Tongue (tissue), 2 donors: ENCODE measurements around the gene APLN. TPM values are rescaled to one million over a fixed set of nuclear protein-coding genes. Genes with fewer than 3 reads are reported as not detected.

Experiments
- DNase-seq: peaks from one replicate; pipeline ENCODE4 v3.0.0-alpha.2; 2015
- total RNA-seq: library from RNA; depleted of rRNA; stranded (reverse); fragments of >200 nt; gene quantifications from one replicate; pipeline ENCODE4 v1.2.3, GENCODE V29; 2014

Gene APLN
- total RNA-seq, 1 donor from 2014 or later = 6.9 TPM

DNA sequence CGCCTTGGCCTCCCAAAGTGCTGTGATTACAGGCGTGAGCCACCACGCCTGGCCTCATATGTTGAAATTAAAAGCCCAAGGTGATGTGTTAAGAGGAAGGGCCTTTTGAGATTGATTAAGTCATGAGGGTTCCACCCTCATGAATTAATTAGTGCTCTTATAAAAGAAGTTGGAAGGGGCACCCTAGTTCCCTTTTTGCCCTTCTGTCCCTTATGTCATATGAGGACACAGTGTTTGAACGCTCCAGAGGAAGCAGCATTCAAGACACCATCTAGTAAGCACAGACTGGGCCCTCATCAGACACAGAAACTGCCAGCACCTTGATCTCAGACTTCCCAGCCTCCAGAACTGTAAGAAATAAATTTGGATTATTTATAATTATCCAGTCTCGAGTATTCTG, 5.1 kb upstream of the APLN start:
- no peak for DNase-seq

DNA sequence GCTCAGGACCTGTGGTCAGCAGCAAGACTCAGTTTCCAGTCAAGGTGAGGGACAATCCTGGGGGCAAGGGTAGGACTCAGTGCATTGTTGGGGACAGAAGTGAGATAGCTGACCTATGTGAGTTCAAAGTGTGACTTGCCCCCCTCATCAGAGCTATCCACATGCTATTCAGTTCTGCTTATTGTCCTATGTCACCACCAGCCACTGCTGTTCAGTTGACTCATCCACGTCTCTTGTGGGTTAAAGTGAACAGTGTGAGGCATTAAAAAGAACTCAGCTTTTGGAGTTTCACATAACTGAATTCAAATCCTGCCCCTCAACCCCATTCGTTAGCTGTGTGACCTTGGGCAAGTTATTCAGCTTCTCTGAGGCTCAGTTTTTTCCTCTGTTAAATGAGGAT, 4.4 kb upstream of the APLN start:
- DNase-seq = no peak

DNA sequence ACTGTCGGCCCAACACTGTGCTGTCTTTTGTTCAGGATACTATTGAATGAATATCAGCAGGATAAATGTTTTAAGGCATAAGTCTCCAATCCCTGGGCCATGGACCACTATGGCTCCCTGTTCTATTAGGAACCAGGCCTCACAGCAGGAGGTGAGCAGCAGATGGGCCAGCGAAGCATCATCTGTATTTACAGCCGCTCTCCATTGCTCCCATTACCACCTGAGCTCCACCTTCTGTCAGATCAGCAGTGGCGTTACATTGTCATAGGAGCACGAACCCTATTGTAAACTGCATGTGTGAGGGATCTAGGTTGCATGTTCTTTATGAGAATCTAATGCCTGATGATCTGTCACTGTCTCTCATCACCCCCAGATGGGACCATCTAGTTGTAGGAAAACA, 3.7 kb upstream of the APLN start:
- no peak for DNase-seq

DNA sequence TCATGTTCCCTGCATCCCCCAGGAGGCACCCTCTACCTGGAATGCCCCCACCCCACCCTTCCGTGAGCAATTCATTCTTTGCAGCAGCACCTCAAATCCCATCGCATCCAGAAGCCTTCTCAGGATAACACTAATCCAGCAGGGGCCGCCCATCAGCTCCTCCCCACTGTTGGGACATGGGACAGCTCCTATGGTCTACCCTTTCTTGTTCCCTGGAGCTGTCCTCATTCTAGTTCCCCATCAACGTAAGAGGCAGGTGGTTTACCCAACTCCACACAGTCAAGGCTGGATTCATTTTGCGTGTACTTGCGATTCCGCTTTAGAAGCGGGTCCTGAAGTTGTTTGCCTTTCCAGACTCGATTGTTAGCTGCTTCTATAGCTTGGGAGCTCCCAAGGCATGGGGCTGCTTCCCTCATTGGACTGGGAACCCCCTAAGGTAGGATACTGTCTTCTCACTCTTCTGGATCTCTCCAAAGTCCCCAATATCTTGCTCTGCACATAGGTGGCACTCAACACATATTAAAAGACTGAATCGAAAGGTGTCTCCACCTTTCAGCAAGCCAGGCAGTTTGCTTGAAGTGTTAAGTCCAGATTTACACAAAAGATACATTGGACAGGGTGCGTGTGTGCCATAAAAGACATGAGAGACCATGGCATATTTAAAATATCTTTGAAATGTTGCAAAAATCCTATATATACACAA, 942 bp upstream of the APLN start:
- no peak for DNase-seq

DNA sequence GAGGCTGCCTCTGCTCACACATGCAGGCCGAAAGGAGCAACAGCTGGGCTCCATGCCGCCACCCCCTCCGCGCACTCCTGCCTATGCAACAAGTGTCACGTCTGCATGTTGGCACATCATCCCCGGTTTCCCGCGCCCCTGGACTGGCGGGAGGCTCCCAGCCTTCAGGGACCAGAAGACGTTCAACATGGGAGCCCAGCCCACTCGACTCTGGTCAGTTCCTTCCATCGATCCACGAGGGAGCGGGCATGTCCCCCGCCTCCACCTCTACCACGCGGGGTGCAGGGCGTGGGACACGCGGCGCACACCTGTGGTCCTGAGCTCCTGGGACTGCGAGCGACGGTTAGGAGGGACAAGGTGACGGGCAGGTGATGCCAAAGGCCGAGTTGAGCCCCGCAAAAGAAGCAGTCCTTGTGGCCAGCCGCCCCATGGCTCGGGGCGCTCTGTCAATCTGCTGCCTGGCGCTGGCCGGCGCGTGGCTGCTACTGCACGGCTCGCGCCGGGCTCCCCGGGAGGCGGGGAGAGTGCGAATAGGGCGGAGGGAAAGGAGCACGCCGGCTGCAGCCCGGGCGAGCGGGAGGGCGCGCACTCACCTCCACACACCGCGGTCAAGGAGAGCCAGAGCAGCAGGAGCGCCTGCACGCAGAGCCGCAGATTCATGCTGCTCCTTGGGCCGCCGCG, 645 bp downstream of the APLN start:
- no peak for DNase-seq

DNA sequence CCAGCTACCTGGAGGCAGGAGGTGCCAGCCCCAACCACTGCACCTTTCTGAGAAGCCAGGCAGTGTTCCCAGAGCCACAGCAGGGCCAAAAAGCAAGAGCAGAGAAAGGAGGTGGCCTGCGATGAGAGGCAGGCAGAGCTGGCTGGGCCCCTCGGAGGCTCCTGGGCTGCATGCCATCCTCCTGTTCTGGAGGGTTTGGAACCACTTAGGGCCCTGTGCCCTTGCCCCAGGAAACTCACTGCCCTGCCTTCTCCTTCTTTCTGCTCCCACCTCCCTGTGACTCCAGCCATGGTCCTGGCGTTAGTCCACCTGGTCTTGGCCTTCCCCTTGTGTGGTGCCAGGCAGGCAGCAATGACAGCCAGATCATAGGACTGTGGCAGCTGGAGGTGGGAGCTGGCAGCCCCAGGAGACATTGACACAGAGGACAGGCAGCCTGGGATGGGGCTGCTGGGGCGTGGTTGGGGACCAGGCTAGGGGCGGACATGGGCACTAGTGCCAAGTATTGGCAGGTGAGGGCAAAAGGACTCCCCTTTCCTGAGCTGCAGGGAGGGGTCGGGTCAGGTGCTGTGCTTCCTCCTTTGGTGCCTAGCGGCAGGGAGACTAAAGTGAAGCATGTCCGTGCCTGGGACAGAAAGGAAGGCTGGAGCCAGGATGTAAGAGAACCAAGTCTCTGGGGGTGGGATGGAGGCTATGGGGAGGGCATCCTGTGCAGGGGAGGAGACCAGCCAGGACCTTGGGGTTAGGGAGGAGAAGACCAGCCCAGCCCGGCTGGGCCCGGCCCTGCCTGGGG, 1.4 kb downstream of the APLN start:
- DNase-seq = no peak

GRCh38 chrX:129652565-129653169, 2.1 kb downstream of the APLN start:
- DNase-seq = no peak

GRCh38 chrX:129651756-129652564, 2.8 kb downstream of the APLN start:
- DNase-seq = no peak

- no peak for DNase-seq
Observed at GRCh38 chrX:129650821-129651510, 3.8 kb downstream of the APLN start.

GRCh38 chrX:129650183-129650689, 4.5 kb downstream of the APLN start:
- no peak for DNase-seq

DNA sequence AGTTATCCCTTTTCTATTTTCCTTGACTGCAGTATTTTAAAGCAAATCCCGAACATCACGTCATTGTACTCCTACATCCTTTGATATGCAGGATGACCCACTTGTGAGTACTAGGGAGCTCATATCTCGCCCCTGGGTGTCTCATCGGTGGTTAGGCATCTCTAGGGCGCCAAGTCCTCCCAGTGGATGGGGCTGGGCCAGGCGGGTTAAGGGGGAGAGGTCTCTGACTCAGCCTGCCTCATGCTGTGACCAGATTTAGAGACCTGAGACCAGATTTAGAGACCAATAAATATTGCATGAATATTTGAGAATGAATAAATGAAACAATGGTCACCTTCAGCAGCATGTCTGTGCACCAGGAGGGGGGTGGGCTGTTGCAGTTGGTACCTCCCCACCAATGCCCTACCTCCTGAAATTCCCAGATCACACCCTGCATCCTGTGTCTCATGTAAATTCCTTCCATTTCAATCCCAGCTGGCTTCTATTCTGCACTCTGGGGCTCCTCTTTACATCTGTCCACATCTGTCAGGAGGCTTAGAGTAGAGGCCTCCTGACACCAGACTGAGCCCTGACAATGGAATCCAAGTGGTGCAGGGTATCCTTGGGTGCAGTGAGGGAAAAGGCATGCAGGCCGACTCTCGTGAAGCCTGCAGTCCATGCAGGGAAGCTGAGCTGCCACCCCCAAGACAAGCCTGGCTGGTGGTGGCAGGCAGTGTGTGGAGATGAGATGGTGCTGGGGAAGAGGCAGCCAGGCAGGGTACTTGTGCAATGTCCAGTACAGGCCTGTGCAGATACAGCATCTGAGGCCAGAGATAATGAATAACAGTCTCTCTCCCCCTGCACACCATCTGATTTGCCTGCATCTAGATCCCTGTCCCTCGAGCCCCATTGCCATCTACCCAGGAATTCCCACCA, 5.2 kb downstream of the APLN start:
- DNase-seq = no peak

DNA sequence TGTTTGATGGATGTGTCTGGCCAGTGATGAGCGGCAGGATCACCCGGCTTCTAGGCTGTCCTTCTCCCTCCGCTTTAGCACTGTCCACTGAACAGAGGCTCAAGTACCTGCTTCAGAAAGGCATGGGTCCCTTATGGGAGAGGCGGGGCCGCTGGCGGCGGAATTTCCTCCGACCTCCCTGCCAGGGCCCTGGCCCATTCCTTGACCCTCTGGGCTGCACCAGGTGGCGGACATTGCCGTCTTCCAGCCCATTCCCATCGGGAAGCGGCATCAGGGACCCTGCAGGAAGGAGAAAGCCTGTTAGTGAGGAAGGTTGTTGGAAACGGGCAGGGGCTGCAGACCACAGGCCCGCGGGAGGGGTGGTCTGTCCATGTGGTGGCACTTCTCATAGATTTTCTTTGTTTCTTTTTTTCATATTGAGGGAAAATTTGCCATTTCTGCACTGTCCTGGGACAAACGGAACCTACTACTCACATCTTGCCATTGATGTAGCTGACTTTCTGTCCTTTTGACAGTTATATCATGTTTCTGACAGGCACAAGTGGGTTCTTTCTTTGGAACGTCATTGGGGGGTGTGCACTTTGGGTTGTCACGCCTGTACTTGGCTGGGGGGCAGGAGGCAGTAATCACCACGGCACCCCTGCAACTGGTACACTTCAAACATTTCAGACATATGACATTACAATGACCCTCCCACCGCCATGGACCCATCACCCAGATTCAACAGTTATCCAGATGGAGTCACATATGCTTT, 6.1 kb downstream of the APLN start:
- no peak for DNase-seq

DNA sequence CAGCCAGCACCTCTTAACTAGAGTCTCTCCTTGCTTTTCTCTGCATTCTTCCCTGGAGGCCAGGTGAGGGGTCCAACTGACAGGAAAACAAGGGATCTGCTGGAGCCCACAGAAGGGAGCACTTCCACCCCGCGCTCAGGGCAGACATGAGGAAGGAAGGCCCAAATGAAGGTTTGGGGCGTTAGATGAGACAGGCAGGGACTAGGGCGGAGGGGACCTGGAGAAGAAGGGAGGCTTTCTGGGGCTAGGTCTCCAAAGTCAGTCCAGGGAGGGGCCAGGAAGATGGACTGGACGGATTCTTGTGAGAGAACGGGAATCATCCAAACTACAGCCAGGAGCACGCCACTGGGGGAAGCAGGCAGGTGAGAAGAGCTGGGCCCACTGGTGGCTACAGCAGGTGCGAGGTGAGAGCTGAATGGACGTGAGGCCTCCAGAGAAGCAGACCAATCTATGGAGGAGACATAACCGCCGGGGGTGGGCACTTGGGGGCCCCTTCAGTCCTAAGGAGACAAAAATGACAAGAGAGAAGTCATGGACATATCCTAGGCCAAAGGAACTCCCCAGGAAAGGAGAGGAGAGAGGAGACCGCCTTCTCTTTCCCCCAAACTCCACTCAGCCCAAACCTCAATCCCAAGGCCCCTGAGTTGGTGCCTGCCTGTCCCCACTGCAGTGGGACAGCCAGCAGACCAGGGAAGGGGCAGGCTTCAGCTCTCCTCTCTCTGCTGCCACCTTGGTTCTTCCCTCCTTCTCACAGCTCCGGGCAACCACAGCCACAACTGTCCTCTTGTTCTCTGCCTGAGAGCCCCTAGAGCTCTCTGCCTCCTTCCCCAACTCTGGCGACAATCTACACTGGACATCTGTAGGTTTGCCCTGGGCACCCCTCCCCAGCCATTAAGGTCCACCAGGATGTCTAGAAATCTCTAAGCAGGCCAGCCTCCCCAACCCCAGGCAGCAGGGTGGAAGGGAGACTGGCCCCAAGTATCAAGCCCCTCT, 7.0 kb downstream of the APLN start:
- DNase-seq = no peak

DNA sequence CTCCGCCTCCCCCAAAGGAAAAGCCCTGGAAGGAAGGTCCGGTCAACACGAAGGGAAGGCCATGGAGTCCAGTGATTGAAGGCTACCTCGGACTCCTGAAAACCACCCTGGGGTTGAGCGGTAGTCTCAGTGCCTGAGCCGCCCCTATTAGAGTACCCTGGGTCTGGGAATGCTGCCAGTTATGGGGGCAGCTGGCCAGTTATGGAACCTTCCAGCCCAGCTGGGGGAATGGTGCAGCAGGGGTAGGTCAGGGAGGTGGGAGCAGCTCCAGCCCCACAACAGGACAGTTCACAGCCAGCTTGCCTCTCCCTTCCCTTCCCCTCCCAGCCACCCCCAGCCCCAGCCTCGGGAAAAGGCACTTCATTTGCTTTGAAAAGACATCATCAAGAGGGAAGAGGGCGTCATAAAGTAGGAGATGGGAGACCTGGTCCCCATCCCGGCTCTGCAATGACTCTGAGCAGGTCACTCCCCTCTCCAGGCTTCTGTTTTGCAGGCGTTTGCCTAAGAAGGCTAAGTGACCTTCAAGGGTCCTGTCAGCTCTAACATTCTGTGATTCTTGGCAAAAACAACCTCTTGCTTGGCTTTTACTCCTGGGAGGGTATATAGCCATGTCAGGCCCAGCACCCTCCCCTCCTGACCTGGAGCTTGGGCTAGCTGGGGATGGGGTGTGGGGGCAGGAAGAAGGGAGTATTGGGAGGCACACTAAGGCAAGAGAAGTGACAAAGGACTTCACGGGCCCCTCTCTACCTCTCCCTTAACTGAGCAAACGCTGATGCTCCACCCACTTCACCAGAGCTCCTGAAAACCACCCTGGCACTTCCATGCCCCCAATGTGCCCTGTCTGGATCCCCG, 8.0 kb downstream of the APLN start:
- peak; percentile 54 for DNase-seq

GRCh38 chrX:129642641-129643040, 12.1 kb downstream of the APLN start:
- DNase-seq = no peak

GRCh38 chrX:129641941-129642340, 12.8 kb downstream of the APLN start:
- no peak for DNase-seq

DNA sequence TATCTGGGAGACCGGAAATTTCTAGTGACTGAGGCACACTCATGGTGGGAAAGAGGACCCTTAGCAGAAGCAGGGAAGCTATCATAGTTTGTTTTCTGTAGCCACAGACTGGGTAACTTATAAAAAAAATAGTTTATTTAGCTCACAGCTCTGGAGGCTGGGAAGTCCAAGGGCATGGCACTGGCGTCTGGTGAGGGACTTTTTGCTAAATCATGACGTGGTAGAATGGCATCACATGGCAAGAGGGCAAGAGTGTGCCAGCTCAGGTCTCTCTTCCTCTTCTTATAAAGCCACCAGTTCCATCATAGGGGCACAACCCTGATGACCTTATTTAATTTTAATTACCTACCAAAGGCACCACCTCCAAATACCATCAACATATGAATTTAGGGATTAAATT, 13.3 kb downstream of the APLN start:
- no peak for DNase-seq
